ENCODE measurements around the gene KLF11. TPM values are rescaled to one million over a fixed set of nuclear protein-coding genes. Genes with fewer than 3 reads are reported as not detected.

Gene KLF11
- total and polyA plus RNA-seq, 9 donors = 21.6 to 45.3 (median 31.4) TPM

GRCh38 chr2:10075571-10076209, 32.3 kb downstream of the KLF11 start:
- intact Hi-C loops (cut with DNase I) = no loop called here
- peaks cover 7% of the 10 kb centered on the region for H3K4me1 ChIP-seq (ENCODE audit: insufficient read depth)
- H3K27ac ChIP-seq = no peak overlapping the region
- no peaks in the 10 kb centered on the region for H3K9me3 ChIP-seq
- DNase-seq = no peak
- 68 to 83% (median 69%) methylated on average over 9 of the region's 9 CpGs for WGBS, 3 donors
- no peak overlapping the region for H3K4me3 ChIP-seq
- no peaks in the 10 kb centered on the region for H3K27me3 ChIP-seq
- no peaks in the 10 kb centered on the region for H3K36me3 ChIP-seq
- TF ChIP-seq EP300 (IDR thresholded peaks at IDR 0.05) = no peak
- TF ChIP-seq, protein P1, sequence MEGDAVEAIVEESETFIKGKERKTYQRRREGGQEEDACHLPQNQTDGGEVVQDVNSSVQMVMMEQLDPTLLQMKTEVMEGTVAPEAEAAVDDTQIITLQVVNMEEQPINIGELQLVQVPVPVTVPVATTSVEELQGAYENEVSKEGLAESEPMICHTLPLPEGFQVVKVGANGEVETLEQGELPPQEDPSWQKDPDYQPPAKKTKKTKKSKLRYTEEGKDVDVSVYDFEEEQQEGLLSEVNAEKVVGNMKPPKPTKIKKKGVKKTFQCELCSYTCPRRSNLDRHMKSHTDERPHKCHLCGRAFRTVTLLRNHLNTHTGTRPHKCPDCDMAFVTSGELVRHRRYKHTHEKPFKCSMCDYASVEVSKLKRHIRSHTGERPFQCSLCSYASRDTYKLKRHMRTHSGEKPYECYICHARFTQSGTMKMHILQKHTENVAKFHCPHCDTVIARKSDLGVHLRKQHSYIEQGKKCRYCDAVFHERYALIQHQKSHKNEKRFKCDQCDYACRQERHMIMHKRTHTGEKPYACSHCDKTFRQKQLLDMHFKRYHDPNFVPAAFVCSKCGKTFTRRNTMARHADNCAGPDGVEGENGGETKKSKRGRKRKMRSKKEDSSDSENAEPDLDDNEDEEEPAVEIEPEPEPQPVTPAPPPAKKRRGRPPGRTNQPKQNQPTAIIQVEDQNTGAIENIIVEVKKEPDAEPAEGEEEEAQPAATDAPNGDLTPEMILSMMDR (IDR thresholded peaks at IDR 0.05) = no peak
- TF ChIP-seq POLR2A (IDR thresholded peaks at IDR 0.05) = no peak

- TF ChIP-seq EP300 (IDR thresholded peaks at IDR 0.05) = no peak
- TF ChIP-seq, protein P1 (IDR thresholded peaks at IDR 0.05) = no peak
- TF ChIP-seq POLR2A (IDR thresholded peaks at IDR 0.05) = no peak
- H3K27me3 ChIP-seq = no peaks in the 10 kb centered on the region
- WGBS, 3 donors = 87 to 93% (median 92%) methylated on average over 13 of the region's 13 CpGs
- H3K27ac ChIP-seq = no peak overlapping the region
- no peaks in the 10 kb centered on the region for H3K36me3 ChIP-seq
- no peak overlapping the region for H3K4me3 ChIP-seq
- H3K9me3 ChIP-seq = no peaks in the 10 kb centered on the region
- intact Hi-C loops (cut with DNase I) = no loop called here
- peaks cover 7% of the 10 kb centered on the region for H3K4me1 ChIP-seq (ENCODE audit: insufficient read depth)
- DNase-seq = no peak
These were observed 33.2 kb downstream of the KLF11 start for GRCh38 chr2:10076511-10076910.

- Histone ChIP-seq H3K4me1 (ENCODE audit: insufficient read depth) (peaks cover 7% of the 10 kb centered on the region), H3K9me3 (no peaks in the 10 kb centered on the region), H3K27me3 (no peaks in the 10 kb centered on the region), H3K4me3 (no peak overlapping the region), H3K27ac (no peak overlapping the region), H3K36me3 (no peaks in the 10 kb centered on the region)
- intact Hi-C loops (cut with DNase I) = no loop called here
- 86 to 93% (median 91%) methylated on average over 5 of the region's 5 CpGs for WGBS, 3 donors
- no peak for TF ChIP-seq POLR2A (IDR thresholded peaks at IDR 0.05)
- TF ChIP-seq, protein P1 (IDR thresholded peaks at IDR 0.05) = no peak
- no peak for TF ChIP-seq EP300 (IDR thresholded peaks at IDR 0.05)
- no peak for DNase-seq
These were observed 33.7 kb downstream of the KLF11 start for GRCh38 chr2:10076988-10077527.

- no peak for DNase-seq
- no peaks in the 10 kb centered on the region for H3K9me3 ChIP-seq
- peaks cover 5% of the 10 kb centered on the region for H3K4me1 ChIP-seq (ENCODE audit: insufficient read depth)
- peak overlapping the region in 1 of 2 donors; percentile 94 for H3K27ac ChIP-seq
- intact Hi-C loops (cut with DNase I) = no loop called here
- TF ChIP-seq POLR2A (IDR thresholded peaks at IDR 0.05) (no peak), EP300 (IDR thresholded peaks at IDR 0.05) (no peak)
- TF ChIP-seq, protein P1 (IDR thresholded peaks at IDR 0.05) = no peak
- no peaks in the 10 kb centered on the region for H3K27me3 ChIP-seq
- H3K36me3 ChIP-seq = no peaks in the 10 kb centered on the region
- 70 to 80% (median 80%) methylated on average over 7 of the region's 7 CpGs for WGBS, 3 donors
- no peak overlapping the region for H3K4me3 ChIP-seq
These were observed 34.7 kb downstream of the KLF11 start for GRCh38 chr2:10078001-10078400.

All from ovary (tissue), 9 donors.